Gastrocnemius medialis (tissue), 4 donors: ENCODE measurements around the gene PPIC.

ENCODE experiments used
- POLR2A ChIP-seq, 2 donors: fragments of 450-650 bp; IDR thresholded peaks; one replicate each; pipeline ENCODE4 v1.6.1; 2017; ENCODE audit warnings: antibody characterized with exemption in 2 of 2, mild to moderate bottlenecking in 2 of 2, moderate library complexity in 2 of 2
- TF ChIP-seq, protein P1 (sequence below), 5 experiments: fragments of 450-650 bp in 3 of 5; fragments of 200-600 bp in 2 of 5; sonication (generic) in 2 of 5; IDR thresholded peaks in 4 of 5; conservative IDR thresholded peaks in 1 of 5; 1 replicate in 4 of 5; 2 replicates in 1 of 5; pipeline ENCODE4 v1.5.1; 2016 to 2019; ENCODE audit warnings: antibody characterized with exemption in 5 of 5, mild to moderate bottlenecking in 3 of 5, moderate library complexity in 3 of 5

GRCh38 chr5:123075521-123076163 lies 39.1 kb upstream of the PPIC start:
- TF ChIP-seq, protein P1, sequence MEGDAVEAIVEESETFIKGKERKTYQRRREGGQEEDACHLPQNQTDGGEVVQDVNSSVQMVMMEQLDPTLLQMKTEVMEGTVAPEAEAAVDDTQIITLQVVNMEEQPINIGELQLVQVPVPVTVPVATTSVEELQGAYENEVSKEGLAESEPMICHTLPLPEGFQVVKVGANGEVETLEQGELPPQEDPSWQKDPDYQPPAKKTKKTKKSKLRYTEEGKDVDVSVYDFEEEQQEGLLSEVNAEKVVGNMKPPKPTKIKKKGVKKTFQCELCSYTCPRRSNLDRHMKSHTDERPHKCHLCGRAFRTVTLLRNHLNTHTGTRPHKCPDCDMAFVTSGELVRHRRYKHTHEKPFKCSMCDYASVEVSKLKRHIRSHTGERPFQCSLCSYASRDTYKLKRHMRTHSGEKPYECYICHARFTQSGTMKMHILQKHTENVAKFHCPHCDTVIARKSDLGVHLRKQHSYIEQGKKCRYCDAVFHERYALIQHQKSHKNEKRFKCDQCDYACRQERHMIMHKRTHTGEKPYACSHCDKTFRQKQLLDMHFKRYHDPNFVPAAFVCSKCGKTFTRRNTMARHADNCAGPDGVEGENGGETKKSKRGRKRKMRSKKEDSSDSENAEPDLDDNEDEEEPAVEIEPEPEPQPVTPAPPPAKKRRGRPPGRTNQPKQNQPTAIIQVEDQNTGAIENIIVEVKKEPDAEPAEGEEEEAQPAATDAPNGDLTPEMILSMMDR (IDR thresholded peaks at IDR 0.05 in 4 of 5, conservative IDR thresholded peaks at IDR 0.05 in 1 of 5) = no peak
- TF ChIP-seq POLR2A (IDR thresholded peaks at IDR 0.05) = no peak
